HG02798 (cell line): ENCODE results near the gene PRADC1.

ENCODE experiments used
- ATAC-seq: cut with Tn5 transposase; IDR thresholded peaks from one replicate; pipeline ENCODE4 v1.9.1; 2021; ENCODE audit warnings: mild to moderate bottlenecking; ENCODE audit not compliant: unreplicated experiment, poor library complexity

The PRADC1 gene

GRCh38 chr2:73259704-73260337 lies 26.8 kb upstream of the PRADC1 start:
- ATAC-seq: no peak

GRCh38 chr2:73259276-73259675 lies 26.2 kb upstream of the PRADC1 start:
- ATAC-seq: no peak

- no peak for ATAC-seq
Observed at GRCh38 chr2:73258913-73259215, 25.8 kb upstream of the PRADC1 start.

- no peak for ATAC-seq
Observed at GRCh38 chr2:73258186-73258912, 25.3 kb upstream of the PRADC1 start.

GRCh38 chr2:73257425-73258125 lies 24.5 kb upstream of the PRADC1 start:
- ATAC-seq: no peak

- ATAC-seq: no peak
Observed at GRCh38 chr2:73257021-73257420, 24.0 kb upstream of the PRADC1 start.

GRCh38 chr2:73256618-73256922 lies 23.5 kb upstream of the PRADC1 start:
- no peak for ATAC-seq

GRCh38 chr2:73255907-73256617 lies 23.0 kb upstream of the PRADC1 start:
- no peak for ATAC-seq

GRCh38 chr2:73255007-73255644 lies 22.1 kb upstream of the PRADC1 start:
- ATAC-seq: no peak

GRCh38 chr2:73254343-73255006 lies 21.4 kb upstream of the PRADC1 start:
- no peak for ATAC-seq

GRCh38 chr2:73253901-73254300 lies 20.9 kb upstream of the PRADC1 start:
- no peak for ATAC-seq

GRCh38 chr2:73253400-73253799 lies 20.4 kb upstream of the PRADC1 start:
- no peak for ATAC-seq

GRCh38 chr2:73252238-73253027 lies 19.4 kb upstream of the PRADC1 start:
- no peak for ATAC-seq

GRCh38 chr2:73250872-73251846 lies 18.1 kb upstream of the PRADC1 start:
- ATAC-seq: no peak

- ATAC-seq: no peak
Observed at GRCh38 chr2:73249636-73250035, 16.6 kb upstream of the PRADC1 start.

GRCh38 chr2:73246850-73247249 lies 13.8 kb upstream of the PRADC1 start:
- ATAC-seq: no peak

GRCh38 chr2:73244580-73244979 lies 11.5 kb upstream of the PRADC1 start:
- ATAC-seq: no peak

- ATAC-seq: no peak
Observed at GRCh38 chr2:73243884-73244570, 11.0 kb upstream of the PRADC1 start.
